Caco-2 (cell line): ENCODE results near the gene THBD. TPM values are rescaled to one million over a fixed set of nuclear protein-coding genes. Genes with fewer than 3 reads are reported as not detected.

Source experiments
- BruUV-seq: library from RNA; stranded (reverse); fragments of 400-500 nt; replicated peaks from 2 replicates; lab custom pipeline; 2021; lab: Mats Ljungman, UMichigan
- CTCF ChIA-PET: fragments of 300-600 bp; sonication (Branson Sonifier 250); formaldehyde crosslinking; loops from one replicate; lab custom pipeline; 2022; ENCODE audit warnings: antibody characterized with exemption; lab: Charles Lee
- POLR2A ChIA-PET: fragments of 300-600 bp; sonication (Branson Sonifier 250); formaldehyde crosslinking; loops from one replicate; lab custom pipeline; 2022; ENCODE audit warnings: antibody characterized with exemption; lab: Charles Lee
- DNase-seq, 2 experiments: peaks; one replicate each; pipeline versions ENCODE4 v3.0.0 to v3.0.0-alpha.2; 2020 to 2022
- H3K27me3 ChIP-seq: replicated peaks from 2 replicates; pipeline ENCODE4 v1.6.0; 2011; ENCODE audit warnings: low read length; ENCODE audit not compliant: control insufficient read depth, insufficient read depth
- H3K36me3 ChIP-seq: 2 replicates; pipeline ENCODE4 v1.5.1; 2011; ENCODE audit warnings: low read length; ENCODE audit not compliant: control insufficient read depth, insufficient read depth
- H3K4me1 ChIP-seq: fragments of 250-450 bp; sonication (Bioruptor Pico); 2 replicates; pipeline ENCODE4 v1.5.1; 2020; ENCODE audit warnings: mild to moderate bottlenecking
- H3K4me3 ChIP-seq: 2 replicates; pipeline ENCODE4 v1.5.1; 2011; ENCODE audit warnings: low read depth, mild to moderate bottlenecking, control low read depth, low read length
- H3K9me3 ChIP-seq: fragments of 250-450 bp; sonication (Bioruptor Pico); 2 replicates; pipeline ENCODE4 v1.5.1; 2020; ENCODE audit warnings: mild to moderate bottlenecking, moderate library complexity
- H3K27ac Mint-ChIP-seq: one replicate; pipeline ENCODE4 v1.8.0; 2022; ENCODE audit warnings: mixed read lengths; ENCODE audit not compliant: unreplicated experiment
- H3K27me3 Mint-ChIP-seq: one replicate; pipeline ENCODE4 v1.8.0; 2022; ENCODE audit warnings: mixed read lengths; ENCODE audit not compliant: insufficient read depth, unreplicated experiment
- H3K36me3 Mint-ChIP-seq: one replicate; pipeline ENCODE4 v1.8.0; 2022; ENCODE audit warnings: mild to moderate bottlenecking, mixed read lengths; ENCODE audit not compliant: insufficient read depth, unreplicated experiment
- H3K4me1 Mint-ChIP-seq: one replicate; pipeline ENCODE4 v1.8.0; 2022; ENCODE audit warnings: low read depth, mixed read lengths; ENCODE audit not compliant: unreplicated experiment
- H3K4me3 Mint-ChIP-seq: one replicate; pipeline ENCODE4 v1.8.0; 2022; ENCODE audit warnings: mild to moderate bottlenecking, moderate library complexity, mixed read lengths; ENCODE audit not compliant: unreplicated experiment
- H3K9me3 Mint-ChIP-seq: one replicate; pipeline ENCODE4 v1.8.0; 2022; ENCODE audit warnings: mixed read lengths; ENCODE audit not compliant: unreplicated experiment
- intact Hi-C: fragments of 100-400 bp; cut with micrococcal nuclease; formaldehyde crosslinking; loops from one replicate; pipeline ENCODE4 v1.10.0; 2022; ENCODE audit not compliant: unreplicated experiment
- total RNA-seq: library from RNA; stranded (reverse); gene quantifications from 2 replicates; pipeline ENCODE4 v1.2.3, GENCODE V29; 2022
- TF ChIP-seq, protein P1 (sequence below), 2 experiments: fragments of 200-600 bp in 1 of 2; IDR thresholded peaks; 1 replicate in 1 of 2; 2 replicates in 1 of 2; pipeline versions ENCODE4 v1.5.1 to v1.8.0; 2011 to 2022; ENCODE audit warnings: antibody characterized with exemption in 1 of 2, control low read depth in 1 of 2, inconsistent platforms in 1 of 2, low read depth in 1 of 2, low read length in 1 of 2, mild to moderate bottlenecking in 1 of 2, moderate library complexity in 1 of 2; ENCODE audit not compliant: insufficient read depth in 1 of 2, severe bottlenecking in 1 of 2, unreplicated experiment in 1 of 2

THBD gene
- total RNA-seq, 1 experiment from 2014 or later, result 0.77 TPM

DNA sequence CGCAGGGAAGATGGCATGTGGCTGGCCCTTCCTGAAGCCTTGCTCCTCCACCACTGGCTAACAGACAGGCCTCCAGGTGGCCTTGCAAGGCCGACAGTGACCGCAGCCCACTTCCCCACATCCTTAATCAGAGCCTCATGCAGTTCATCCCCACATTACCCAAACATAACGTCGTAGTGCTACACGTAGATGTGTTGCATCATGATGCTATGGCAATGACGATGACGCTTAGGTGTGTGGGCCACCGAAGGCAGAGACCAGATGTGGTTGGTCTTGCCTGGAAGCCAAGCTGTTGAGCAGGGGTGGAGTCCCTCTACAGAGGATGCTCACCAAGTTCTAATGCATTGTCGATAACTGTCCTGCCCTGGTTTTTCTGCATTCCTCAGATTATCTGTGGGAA is 31.0 kb upstream of the THBD start:
- intact Hi-C loops, result no loop called here
- H3K27ac Mint-ChIP-seq, result no peak overlapping the region
- no peaks in the 10 kb centered on the region for H3K9me3 ChIP-seq
- POLR2A ChIA-PET, result no interaction called here
- no peak overlapping the region for H3K4me3 ChIP-seq
- CTCF ChIA-PET, result no interaction called here
- TF ChIP-seq, protein P1, sequence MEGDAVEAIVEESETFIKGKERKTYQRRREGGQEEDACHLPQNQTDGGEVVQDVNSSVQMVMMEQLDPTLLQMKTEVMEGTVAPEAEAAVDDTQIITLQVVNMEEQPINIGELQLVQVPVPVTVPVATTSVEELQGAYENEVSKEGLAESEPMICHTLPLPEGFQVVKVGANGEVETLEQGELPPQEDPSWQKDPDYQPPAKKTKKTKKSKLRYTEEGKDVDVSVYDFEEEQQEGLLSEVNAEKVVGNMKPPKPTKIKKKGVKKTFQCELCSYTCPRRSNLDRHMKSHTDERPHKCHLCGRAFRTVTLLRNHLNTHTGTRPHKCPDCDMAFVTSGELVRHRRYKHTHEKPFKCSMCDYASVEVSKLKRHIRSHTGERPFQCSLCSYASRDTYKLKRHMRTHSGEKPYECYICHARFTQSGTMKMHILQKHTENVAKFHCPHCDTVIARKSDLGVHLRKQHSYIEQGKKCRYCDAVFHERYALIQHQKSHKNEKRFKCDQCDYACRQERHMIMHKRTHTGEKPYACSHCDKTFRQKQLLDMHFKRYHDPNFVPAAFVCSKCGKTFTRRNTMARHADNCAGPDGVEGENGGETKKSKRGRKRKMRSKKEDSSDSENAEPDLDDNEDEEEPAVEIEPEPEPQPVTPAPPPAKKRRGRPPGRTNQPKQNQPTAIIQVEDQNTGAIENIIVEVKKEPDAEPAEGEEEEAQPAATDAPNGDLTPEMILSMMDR (IDR thresholded peaks at IDR 0.05; ENCODE audit: insufficient read depth in 1 of 2, low read depth in 1 of 2, low read length in 1 of 2, severe bottlenecking in 1 of 2, unreplicated experiment in 1 of 2), result no peak
- H3K4me3 Mint-ChIP-seq, result no peak overlapping the region
- H3K36me3 Mint-ChIP-seq, result no peaks in the 10 kb centered on the region
- H3K27me3 ChIP-seq, result no peaks in the 10 kb centered on the region
- no peaks in the 10 kb centered on the region for H3K27me3 Mint-ChIP-seq
- no peaks in the 10 kb centered on the region for H3K36me3 ChIP-seq
- H3K4me1 Mint-ChIP-seq, result peaks cover 6% of the 10 kb centered on the region
- no TSS peak for BruUV-seq
- peaks cover 4% of the 10 kb centered on the region; the same call in 1 of the 2 replicates for H3K4me1 ChIP-seq
- DNase-seq, result no peak
- H3K9me3 Mint-ChIP-seq, result no peaks in the 10 kb centered on the region

DNA sequence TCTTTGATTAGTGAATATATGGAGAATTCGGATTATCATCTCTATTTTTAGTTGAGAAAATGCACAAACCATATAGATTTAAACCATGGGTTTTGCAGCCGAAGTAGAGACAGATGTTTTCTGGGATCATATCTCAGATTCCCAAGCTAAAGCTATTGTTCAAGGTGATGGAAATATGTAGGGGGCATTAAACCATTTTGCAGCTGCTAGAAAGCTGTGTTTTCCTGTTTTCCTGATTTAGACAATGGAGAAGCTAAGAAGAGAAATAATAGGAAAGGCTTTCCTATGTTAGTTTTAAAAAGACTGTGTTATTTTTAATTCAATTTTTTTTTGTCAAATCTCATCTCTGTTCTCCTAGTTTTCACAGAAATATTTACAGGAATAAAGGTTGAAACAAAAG is 30.5 kb upstream of the THBD start:
- Mint-ChIP-seq H3K4me3 (no peak overlapping the region), H3K27ac (no peak overlapping the region), H3K27me3 (no peaks in the 10 kb centered on the region), H3K9me3 (no peaks in the 10 kb centered on the region), H3K4me1 (peaks cover 6% of the 10 kb centered on the region), H3K36me3 (no peaks in the 10 kb centered on the region)
- TF ChIP-seq, protein P1 (IDR thresholded peaks at IDR 0.05; ENCODE audit: insufficient read depth in 1 of 2, low read depth in 1 of 2, low read length in 1 of 2, severe bottlenecking in 1 of 2, unreplicated experiment in 1 of 2), result no peak
- Histone ChIP-seq H3K27me3 (no peaks in the 10 kb centered on the region), H3K4me3 (no peak overlapping the region), H3K36me3 (no peaks in the 10 kb centered on the region), H3K4me1 (peaks cover 4% of the 10 kb centered on the region; the same call in 1 of the 2 replicates), H3K9me3 (no peaks in the 10 kb centered on the region)
- CTCF ChIA-PET, result no interaction called here
- intact Hi-C loops, result no loop called here
- BruUV-seq, result no TSS peak
- POLR2A ChIA-PET, result no interaction called here
- DNase-seq, result no peak

DNA sequence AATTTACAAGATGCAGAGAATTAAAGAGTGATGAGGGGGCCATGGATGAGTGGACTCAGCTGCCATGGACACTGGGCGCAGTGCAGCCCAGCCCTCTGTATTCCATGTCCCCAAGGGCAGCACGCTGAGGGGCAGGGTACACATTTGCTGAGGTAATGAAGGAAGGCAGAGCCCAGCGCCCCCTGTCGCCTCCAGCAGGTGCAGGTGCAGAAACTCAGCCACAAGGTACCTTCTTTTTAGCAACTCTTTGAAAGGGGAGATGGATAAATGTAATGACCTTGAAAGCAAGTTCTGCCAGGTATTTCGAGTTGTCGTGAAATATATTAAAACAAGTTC is 29.5 kb upstream of the THBD start:
- Histone ChIP-seq H3K36me3 (no peaks in the 10 kb centered on the region), H3K9me3 (no peaks in the 10 kb centered on the region), H3K4me1 (peaks cover 4% of the 10 kb centered on the region; the same call in 1 of the 2 replicates), H3K27me3 (no peaks in the 10 kb centered on the region), H3K4me3 (no peak overlapping the region)
- no peaks in the 10 kb centered on the region for H3K36me3 Mint-ChIP-seq
- no peak overlapping the region for H3K27ac Mint-ChIP-seq
- no peaks in the 10 kb centered on the region for H3K9me3 Mint-ChIP-seq
- H3K27me3 Mint-ChIP-seq, result no peaks in the 10 kb centered on the region
- intact Hi-C loops, result no loop called here
- ChIA-PET POLR2A (no interaction called here), CTCF (no interaction called here)
- no peak for DNase-seq
- peaks cover 6% of the 10 kb centered on the region for H3K4me1 Mint-ChIP-seq
- no TSS peak for BruUV-seq
- H3K4me3 Mint-ChIP-seq, result no peak overlapping the region
- TF ChIP-seq, protein P1 (IDR thresholded peaks at IDR 0.05; ENCODE audit: insufficient read depth in 1 of 2, low read depth in 1 of 2, low read length in 1 of 2, severe bottlenecking in 1 of 2, unreplicated experiment in 1 of 2), result peak in 1 of 2 experiments; percentile 14
